Fibroblast of villous mesenchyme (primary cell): Measurements from ENCODE around the gene TGFBRAP1. TPM values are rescaled to one million over a fixed set of nuclear protein-coding genes. Genes with fewer than 3 reads are reported as not detected.

Experiments used
- DNase-seq: peaks from one replicate; pipeline ENCODE4 v3.0.0-alpha.2; 2010; ENCODE audit warnings: low read depth
- H3K4me3 ChIP-seq: 2 replicates; pipeline ENCODE4 v1.5.1; 2011; ENCODE audit warnings: low read depth, mild to moderate bottlenecking, low read length
- CTCF ChIP-seq: IDR thresholded peaks from 2 replicates; pipeline ENCODE4 v1.5.1; 2012; ENCODE audit warnings: low read depth, mild to moderate bottlenecking, low read length; ENCODE audit not compliant: insufficient read depth
- total RNA-seq: library from RNA; depleted of rRNA; stranded (reverse); fragments of >200 nt; gene quantifications from 2 replicates; pipeline ENCODE4 v1.2.3, GENCODE V29; 2012

The TGFBRAP1 gene
- total RNA-seq, 1 donor: 29.4 TPM

- DNase-seq: peak; percentile 98
- no peak for TF ChIP-seq CTCF
- H3K4me3 ChIP-seq: no peak overlapping the region
Observed at GRCh38 chr2:105375001-105375561, 45.5 kb upstream of the TGFBRAP1 start.

DNA sequence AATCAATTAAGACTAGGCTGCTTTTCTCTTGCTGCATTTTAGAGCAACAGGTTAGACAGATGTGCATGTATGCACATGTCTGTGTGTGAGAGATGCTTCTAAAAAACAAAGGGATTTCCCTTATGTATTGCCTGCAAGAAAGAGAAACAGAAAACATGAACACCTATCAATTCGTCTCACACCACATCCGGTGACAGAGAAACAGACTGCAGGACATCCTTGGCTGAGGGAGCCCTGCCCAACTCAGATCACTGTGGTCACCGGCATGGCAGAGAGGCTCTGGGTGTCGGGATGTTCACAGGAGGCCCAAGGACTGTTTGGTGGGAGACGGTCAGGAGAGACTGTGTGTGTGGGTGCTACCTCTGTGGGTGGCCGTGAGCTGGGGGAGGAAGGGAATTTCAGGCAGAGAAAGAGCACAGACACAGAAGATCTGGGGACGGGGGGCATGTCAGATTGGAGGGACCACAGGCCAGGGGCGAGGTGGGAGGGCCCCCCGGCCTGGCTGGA lies 44.4 kb upstream of the TGFBRAP1 start:
- no peak overlapping the region for H3K4me3 ChIP-seq
- DNase-seq: no peak
- TF ChIP-seq CTCF: no peak

DNA sequence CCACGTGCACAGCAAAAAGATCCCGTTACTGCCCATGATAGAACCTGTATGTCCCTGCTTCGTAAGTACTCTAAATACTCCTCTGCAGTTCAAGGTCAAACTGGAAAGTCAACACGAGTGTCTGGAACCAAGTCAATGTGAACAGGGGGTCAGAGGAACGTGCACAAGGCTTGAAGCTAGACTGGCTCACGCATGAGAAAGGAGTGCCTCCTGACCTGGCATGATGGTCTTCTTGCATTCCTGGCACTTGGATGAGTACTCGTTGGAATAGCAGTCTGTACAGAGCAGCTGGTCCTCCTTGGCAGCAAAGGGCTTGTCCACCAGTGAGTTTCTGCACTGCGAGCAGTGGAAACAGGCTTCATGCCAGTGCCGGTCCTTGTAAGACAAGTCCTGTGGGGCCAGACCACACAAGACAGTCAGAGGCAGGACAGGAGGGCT lies 43.8 kb upstream of the TGFBRAP1 start:
- TF ChIP-seq CTCF: no peak
- H3K4me3 ChIP-seq: no peak overlapping the region
- DNase-seq: no peak

DNA sequence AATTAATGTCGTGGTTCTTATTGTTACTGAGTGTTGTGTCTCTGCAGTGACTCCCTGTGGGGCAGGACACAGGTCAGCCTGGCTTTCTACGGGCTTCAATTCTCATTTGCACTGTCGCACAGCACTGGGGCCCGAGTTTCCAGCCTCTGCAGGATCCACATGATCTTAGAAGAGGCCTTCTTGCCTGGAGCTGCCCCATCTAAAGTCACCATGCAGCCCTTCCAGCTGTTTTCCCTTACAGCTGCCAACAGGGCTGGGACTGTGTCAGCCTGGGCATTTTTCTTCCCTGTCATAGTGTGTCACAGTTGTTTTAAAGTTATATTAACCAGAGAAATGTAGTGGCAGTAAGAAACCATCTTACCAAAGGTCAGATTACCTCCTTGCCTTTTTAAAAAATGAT lies 42.3 kb upstream of the TGFBRAP1 start:
- TF ChIP-seq CTCF: no peak
- DNase-seq: no peak
- H3K4me3 ChIP-seq: no peak overlapping the region

- H3K4me3 ChIP-seq: no peak overlapping the region
- TF ChIP-seq CTCF: no peak
- no peak for DNase-seq
Observed at GRCh38 chr2:105371156-105371555, 41.6 kb upstream of the TGFBRAP1 start.

DNA sequence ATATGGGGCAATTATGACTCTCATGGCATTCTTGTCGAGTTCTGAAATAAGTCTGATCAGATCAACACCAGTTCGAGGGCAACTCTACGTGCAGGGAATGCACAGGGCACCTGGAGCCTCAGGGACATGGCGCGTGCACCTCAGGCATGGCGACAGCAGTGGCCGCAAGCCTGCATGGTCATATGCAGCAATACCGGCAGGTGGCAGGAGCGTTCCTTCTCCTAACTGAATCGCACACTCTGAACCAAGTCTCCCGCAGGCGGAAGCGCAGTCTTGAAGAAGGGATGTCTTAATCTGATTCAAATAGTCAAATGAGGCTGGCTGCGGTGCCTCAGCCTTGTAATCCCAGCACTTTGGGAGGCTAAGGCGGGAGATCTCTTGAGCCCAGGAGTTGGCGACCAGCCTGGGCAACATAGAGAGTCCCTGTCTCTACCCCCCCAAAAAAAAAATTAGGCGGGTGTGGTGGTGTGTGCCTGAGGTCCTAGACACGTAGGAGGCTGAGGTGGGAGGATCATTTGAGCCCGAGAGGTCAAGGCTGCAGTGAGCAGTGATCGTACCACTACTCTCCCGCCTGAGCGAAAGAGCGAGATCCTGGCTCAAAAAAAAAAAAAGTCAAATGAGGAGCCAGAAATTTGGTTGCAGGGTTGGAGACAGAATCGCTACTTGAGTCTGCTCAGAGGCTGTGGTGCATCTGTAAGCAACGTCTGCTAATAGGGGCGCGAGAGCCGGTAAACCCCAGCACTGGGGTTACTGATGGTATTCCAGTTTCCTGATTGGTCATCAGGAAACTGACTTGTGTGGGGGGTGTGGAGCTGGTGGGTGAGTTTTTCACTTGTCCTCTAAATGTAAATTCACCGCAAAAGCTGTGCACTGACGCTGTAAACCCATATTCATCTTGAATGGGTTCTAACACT lies 40.5 kb upstream of the TGFBRAP1 start:
- peak; percentile 77 for TF ChIP-seq CTCF
- DNase-seq: peak; percentile 92
- H3K4me3 ChIP-seq: no peak overlapping the region
